HG03432 (cell line): Measurements from ENCODE around the gene HGF.
"Not testable (repeated sequence)": the region's sequence is repeated elsewhere in the genome, so short reads cannot be mapped to it uniquely, and the experiment has no call there.

Source experiments
- ATAC-seq: cut with Tn5 transposase; IDR thresholded peaks from one replicate; pipeline ENCODE4 v1.9.1; 2021; ENCODE audit warnings: mild to moderate bottlenecking, moderate library complexity; ENCODE audit not compliant: unreplicated experiment

Gene HGF

DNA sequence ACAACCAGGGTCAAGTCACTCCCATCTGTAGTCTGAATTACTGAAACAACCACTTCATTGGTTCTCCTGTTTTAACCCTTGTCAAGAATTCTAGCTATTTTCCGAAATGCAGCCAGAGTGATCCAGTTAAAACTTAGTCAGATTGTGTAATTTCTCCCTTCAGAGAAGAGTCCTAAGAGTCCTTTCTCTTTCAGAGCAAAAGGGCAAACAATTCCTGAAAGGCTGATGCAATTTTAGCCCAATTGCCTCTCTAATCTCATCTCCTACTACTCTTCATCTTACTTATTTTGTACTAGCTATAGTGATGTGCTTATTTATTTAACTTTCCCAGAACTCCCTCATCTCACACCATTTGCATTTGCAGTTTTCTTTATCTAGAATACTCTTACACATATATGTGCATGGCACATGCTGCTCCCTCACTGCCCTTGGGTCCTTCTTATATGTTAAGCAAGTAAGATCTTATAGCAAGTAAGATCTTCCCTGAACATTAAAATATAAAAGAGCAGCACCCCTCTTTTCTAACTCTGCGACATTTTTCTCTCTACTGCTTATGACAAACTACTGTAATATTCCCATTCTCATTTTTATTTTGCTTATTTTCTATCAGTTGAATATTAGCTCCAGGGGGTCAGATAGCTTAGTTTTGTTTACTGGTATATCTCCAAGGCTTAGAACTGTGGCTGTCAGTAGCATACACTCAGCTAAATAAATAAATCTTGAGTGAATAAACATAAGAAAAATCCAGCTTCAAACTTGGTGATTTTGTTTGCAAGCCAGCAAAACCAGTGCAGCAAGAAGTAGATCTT is 44.6 kb downstream of the HGF start:
- no peak for ATAC-seq

DNA sequence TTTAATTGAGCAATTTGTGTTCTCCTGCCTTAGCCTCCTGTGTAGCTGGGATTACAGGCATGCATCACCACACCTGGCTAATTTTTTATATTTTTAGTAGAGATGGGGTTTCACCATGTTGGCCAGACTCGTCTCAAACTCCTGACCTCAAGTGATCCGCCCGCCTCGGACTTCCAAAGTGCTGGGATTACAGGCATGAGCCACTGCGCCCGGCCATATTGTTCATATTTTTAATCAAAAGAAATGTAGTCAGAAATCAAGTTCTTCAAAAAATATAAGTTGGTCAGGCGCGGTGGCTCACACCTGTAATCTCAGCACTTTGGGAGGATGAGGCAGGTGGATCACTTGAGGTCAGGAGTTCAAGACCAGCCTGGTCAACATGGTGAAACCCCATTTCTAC is 47.6 kb downstream of the HGF start:
- not testable (repeated sequence) for ATAC-seq

DNA sequence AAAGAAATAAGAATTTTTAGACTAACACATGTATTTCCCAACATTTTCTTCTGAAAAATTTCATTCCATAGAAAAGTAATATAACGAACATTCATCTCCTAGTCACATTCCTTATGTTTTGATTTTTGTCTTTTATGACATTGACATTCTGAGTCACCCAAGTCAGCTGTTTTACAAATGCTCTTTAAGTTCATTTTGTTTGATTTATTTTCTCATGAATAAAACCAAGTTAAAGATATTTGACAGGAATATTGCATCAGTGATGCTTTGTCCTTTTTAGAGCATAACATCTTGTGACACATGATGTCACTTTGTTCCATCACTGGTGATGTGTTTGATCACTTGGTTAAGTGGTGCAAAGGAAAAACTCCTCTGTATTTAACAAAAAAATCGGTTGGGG is 48.4 kb downstream of the HGF start:
- no peak for ATAC-seq

DNA sequence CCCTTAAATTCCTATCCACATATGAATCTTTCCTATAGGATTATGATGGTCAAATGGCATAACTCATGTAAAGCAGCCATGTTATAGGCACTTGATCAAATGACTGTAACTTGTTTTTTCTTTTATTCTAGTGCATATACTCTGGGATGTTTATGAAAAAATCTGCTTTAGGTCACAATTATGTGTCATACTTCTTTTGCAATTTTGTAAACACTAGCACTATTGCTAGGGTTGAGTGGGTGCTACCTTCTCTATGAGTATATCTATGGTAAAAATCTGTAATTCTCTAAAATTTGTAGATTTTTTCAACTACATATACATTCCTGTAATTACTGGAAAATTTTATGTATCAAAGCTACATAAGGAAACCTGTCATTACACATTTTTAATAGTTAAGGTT is 50.0 kb downstream of the HGF start:
- ATAC-seq, result no peak

DNA sequence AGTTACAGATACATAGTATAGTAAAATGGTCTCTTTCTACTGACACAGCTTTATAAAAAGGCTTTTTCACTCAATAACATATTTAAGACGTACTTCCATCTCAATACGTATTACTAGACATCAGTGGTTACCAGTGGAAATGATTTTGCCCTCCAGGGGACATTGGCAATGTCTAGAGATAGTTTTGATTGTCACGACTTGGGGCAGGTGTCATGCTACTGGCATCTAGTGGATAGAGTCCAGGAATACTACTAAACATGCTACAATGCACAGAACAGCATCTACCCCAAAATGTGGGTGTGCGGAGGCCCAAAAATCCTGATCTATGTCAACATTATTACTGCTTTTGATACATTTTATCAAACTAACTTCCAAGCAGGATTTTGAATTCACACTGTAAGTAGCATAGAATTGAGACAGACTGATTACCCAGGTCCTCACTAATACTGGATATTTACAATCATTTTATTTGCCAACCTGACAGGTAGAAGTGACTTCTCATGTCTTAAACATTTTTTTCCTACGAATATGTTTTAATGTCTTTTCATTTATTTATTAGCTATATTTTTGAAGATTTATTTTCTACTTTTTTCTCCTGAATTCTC is 53.8 kb downstream of the HGF start:
- ATAC-seq, result no peak

DNA sequence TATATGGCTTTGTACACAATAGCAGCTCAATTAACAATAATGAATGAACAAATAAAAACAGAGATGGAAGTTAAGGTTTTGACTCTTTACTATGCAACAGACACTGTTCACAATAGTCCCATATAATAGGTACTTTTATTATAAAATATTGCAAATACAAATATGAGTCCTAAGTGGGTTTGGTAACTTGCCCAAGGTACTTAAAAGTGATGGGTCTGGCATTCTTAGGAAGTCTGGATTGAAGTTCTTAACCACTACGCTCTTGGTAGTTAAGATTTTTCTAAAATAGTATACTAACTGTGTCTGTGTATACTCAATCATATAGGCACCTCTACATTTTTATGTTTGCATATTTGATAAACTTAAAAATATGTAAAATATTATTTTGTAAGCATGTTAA is 55.5 kb downstream of the HGF start:
- no peak for ATAC-seq

DNA sequence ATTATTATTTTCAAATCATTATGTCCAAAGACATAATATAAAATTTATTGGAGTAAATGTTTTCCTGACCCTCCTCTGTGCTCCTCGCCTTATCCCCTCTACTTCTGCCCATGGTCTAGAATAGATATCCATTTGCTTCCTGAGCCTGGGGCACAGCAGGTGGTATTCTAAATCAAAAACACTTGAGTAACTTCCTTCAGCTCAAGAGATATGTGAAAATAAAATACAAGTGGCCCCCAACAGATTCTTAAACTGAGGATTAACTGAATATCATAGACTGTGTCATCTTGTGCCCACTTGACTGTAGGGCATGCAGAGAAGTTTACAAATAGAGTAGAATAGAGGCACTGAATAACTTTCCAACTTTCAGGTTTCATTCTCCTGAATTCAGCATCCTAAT is 59.1 kb downstream of the HGF start:
- ATAC-seq, result no peak

DNA sequence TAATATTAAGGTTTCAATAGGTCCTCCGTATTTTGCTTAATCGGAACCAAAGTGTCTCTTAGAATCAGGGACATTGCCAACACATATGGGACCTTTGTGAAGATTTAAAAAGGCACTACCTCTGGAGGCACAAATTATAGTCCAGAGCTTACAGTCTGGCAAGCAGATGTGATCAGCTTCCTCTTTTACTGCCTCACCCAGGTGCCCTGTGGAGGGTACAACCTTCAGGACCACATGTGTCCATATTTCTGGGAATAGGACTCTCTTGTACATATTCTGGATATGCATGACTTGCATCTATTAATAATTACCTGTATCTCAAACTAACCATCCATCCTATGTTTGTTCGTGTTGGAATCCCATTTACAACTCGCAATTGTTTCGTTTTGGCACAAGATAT is 60.0 kb downstream of the HGF start:
- no peak for ATAC-seq

DNA sequence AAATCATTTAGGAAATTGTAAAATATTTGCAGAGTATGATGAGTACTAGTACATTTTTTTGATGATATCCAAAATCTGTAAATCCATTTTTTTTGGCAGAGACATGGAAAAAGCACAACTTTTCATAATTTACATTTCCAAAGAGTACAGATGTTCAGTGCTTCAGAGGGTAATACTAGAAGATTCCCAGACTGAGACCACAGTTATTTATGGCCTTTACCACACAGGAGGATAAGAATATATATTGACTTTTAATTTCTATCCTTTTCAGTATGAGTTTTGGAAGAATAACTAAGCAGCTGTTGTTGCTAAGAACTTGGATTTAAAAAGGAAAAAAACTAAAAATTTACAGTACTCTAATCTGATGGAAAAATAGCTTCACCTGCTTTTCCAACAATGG is 61.9 kb downstream of the HGF start:
- ATAC-seq, result no peak

DNA sequence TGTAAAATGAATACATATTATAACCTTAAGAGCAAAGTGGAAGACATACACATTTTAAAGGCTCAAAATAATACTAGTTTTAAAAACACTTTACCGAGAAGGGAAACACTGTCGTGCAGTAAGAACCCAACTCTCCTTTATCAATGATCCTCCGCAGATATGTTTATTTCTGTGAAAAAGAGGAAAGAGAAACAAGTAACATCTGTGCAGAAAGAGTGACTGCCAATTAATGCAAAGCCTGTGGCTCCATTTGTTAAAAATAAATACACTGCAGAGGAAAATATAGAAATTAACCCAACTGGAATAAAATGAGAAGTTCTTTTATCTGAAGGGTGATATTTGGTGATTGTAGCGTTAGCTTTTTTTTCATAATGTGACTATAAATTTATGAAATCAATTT is 62.7 kb downstream of the HGF start:
- no peak for ATAC-seq

DNA sequence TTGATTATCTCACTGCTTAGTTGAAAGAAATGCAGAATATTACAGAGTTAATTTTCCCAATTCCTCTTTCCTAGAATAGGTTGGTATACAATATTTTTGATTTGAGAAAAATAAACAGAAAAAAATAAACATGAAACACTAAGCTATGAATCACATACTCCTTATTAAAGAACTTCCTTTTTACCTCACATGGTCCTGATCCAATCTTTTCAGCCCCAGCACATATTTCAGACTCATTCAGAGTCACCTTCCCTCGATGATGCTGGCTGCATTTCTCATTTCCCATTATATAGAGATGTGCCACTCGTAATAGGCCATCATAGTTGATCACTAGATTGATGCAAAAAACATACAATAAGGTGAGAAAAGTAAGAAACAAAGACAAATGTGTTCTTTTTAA is 64.6 kb downstream of the HGF start:
- ATAC-seq, result no peak

DNA sequence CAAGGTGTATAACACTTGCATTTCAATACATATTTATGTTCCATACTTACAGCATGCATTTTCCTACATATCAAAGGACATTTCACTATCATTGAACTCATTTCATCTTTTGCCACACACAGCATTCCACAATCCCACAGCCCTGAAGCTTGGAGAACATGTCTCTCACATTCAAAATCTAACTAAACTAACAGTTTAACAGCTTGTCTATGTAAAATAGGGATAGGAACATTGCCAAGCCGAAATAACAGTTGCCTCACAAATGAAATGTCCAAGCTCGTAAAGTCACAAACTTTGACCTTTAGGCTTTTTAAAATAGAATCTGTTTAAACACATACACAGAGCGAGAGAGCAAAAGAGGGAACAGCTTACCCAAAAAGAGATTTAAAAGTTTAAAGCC is 65.3 kb downstream of the HGF start:
- ATAC-seq, result no peak

DNA sequence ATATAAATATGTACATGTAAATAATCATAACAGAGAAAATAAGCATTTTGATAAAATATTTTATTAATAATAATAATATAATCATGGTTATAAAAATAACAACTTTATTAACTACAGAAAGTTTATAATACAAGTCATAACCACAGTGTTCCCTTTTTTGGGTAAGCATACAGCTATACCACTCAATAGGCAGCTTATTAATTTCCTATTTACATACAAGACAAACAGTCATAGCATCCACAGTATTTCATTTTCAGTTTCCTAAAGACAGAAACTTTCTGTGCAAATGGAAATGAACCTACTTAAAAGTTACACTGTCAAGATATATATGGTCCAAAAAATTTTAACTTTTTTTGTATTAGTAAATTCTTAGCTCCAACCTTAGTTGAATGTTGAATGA is 70.9 kb downstream of the HGF start:
- ATAC-seq, result no peak

DNA sequence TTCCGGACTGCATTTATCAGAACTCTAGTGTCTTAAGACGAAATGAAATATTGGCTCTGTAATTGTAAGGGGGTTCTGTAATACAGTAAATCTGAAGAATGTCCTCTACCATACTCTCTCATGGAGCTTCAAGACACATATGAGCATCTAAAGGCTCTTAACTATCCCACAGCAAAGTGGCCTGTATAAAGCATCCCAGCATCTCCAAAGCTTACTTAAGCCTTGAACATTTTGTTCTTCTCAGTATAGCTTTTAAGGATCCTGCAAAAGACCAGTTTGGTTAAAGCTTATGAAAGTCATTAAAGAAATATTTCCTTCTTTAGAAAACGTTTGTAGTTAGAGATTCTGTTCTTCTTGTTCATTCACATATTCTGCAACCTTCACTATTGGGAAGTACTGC is 75.1 kb downstream of the HGF start:
- no peak for ATAC-seq

DNA sequence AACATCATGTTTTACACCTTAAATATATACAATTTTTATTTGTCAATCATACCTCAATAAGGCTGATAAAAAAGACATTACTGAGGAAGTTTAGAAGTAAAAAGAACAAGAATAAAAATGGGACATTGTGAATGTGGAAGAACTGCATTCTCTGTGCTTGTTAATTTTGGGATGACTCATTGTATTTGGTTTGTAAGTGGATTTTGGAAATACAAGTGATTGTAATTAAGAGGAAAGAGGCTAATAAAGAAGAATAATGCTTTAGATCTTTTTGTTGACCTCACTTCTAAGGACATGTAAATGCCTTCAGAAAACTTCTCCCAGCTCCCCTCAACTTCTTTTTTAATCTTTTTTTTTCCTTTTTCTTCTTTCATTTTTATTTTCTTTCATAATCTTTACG is 76.0 kb downstream of the HGF start:
- no peak for ATAC-seq

DNA sequence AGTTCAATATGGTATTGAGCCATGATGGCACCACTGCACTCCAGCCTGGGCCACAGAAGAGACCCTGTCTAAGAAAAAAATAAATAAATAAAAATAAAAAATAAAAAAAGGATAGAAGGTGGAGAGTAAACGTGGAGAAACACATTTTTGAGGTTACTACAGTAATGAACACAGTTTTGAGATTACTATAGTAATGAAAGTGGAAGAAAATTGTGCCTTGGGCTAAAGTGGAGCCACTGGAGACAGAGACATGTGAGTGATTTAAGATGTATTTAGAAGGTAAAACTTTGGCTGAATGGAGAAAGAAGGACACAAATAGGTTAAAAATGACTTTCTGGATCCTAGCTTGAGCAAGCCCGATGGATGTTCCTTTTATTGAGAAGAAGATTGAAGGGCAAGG is 76.8 kb downstream of the HGF start:
- peak; percentile 66 for ATAC-seq

DNA sequence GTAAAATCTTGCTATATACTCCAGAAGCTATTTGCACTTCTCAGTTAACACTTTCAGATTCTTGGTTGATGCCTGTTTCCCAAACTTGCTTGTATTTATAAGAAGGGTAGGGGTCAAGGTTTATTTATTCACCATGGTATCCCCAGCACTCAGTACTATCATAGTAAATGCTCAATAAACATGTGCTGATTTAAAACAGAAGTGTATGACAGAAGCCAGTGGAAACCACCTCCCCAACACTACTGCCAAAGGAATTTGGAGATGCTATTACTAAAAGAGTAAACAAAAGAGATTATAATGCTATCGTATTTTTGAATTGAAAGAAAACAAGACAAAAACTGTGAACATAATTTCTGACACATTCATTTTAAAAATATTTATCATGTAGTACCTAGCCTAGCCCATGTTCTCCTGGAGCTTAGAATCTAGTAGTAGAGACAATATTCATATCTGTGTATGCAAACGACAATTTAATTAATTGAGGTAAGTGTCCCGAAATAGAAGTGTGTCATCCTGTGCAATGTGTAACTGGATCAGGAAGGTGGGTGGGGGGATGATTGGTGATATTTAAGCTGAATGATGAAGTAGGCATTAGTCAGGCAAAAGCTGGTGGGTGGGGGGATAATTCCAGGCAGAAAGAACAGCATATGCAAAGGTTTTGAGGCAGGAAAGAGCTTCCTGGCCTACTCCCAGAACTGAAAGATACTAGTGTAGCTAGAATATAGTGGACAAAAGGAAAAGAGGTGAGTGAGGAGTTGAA is 77.5 kb downstream of the HGF start:
- no peak for ATAC-seq

DNA sequence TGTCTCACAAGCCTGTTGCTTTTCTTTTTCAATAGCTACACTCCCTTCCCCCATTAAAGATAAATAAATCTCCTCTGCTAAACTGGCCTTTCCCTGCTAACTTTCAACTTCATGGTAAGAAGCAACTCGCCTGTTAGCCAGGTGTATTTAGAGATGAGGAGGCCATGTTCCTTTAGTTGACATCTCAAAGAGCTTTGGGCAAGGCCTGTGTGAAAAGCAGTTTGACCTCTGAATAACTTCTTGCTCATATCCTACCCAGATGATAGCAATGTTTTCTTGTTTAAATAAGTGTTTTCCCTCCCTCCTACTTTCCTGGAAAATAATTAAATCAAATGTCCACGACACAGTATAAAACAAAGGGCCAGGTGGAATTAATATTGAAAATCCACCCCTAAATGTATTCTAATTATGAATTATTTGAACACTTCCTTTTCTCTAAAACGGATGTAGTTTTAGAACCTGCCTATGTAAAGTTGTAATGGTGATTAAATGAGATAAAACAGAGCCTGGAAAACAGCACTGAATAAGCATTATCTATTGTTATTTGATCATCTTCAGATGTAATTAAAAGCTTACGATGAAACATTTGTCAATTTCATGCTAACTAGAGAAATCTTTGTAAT is 78.5 kb downstream of the HGF start:
- ATAC-seq, result no peak

DNA sequence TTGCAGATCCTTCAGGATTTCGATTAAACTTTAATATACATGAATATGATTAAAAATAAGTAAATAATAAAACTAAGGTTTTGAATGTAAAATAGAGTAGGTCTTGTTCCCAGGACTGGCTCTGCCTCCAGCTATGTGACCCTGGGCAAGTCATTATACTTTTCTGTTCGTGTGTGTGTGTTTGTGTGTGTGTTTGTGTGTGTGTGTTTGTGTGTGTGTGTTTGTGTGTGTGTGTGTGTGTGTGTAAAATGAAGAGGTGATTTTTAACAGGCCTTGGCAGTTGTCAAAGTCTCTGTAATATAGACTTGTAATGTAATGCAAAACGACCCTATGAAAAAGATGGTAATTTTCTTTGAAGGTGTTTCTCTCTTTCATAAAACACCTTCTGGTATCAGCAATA is 79.2 kb downstream of the HGF start:
- ATAC-seq, result no peak

DNA sequence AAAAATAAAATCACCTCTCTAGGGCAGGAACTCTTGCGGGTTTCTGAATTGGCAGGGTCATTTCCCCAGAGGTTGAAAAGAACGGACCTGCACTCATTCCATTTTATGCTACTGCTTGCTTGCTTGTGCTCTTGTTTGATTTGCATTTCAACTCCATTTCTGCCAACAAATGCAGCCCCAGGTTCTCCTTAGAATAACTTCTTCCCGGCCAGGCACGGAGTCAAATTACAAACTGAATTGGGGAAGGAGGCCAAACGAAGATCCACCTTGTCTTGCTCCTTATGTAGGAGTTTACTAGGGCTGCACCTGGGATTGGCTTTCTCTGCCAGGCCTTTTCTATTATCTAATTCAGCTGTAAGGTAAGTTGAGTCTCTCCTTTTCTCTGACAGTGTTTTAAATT is 79.6 kb downstream of the HGF start:
- ATAC-seq, result no peak

DNA sequence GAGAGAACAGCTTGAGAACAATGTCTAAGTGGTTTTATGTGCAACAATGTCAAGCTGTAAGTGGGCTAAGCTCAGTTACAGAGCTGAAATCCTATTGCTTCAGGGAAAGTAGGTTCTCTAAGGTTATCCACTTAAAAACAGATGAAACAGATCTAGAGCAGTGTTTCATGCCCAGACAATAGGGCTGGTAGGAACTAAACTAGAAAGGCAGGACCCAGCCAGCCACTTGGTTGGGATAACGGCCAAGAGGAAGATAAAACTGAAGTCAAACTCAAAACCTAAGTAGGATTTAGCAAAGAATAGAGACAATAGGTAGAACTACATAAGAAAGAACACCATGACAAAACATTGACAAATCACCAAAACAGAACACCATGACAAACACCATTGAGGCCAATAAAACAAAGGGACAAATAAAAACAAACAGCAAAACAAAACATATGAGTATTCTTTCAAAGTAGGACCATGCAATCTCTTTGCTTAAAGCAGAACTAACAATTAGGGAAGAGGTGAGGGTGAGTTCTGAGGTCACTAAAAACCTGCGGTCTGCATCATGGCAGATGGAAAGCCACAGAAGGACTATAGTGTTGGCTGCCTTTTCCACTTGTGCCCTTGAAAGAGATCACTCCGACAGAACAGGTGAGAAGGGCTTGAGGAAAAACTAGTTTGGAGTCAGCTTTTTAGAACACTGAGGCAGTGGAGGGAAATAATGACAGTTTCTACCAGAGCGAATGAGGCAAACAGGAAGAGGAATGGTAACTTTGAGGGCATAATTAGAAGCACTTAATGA is 81.0 kb downstream of the HGF start:
- ATAC-seq, result no peak
